ENCODE measurements around the gene NPAS2. TPM values are rescaled to one million over a fixed set of nuclear protein-coding genes. Genes with fewer than 3 reads are reported as not detected.
A peak's percentile ranks its signal among the peaks of the same experiment; 100 is the strongest.

NPAS2 gene
- total RNA-seq, 2 donors from 2014 or later = 1.1 to 1.6 TPM

DNA sequence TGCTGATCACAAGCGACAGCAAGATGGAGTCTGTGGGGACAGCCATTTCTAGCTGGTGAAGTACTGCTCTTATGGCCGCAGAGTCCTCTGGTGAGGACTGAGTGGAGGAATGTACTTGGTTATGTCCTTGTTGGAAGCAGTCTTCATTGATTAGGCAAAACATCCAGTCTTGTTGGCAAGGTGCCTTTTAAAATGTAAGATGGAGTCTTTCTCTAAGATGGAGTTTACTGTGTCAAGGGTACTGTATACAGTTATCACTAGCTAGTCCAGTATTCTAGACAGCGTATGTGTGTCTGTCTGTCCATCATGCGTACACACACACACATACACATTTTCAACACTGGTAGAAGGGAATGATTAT is 74.8 kb downstream of the NPAS2 start:
- 91 to 100% methylated on average over 4 of the region's 4 CpGs for WGBS, 2 experiments (ENCODE audit: insufficient coverage in 1 of 2, insufficient read length in 1 of 2)

DNA sequence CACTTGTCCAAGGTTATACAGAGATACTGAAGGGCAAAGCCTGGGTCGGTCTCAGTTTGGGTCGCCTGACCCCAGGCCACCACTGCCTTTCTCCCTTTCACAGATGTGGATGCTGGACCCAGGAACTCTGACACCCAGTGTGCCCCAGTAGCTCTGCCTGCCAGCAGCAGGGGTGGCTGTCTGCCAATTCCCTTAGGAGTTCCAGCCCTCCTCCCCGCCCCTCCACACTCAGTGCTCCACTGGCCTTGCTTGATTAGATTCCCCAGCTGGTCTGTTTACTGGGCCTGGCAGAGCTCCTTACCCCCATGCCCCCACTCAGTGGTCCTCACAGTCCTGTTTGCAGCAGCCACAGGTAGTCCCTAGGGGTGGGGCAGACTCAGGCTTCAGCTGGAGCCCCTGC is 75.5 kb downstream of the NPAS2 start:
- Mint-ChIP-seq H3K4me3 (no peak overlapping the region), H3K9me3 (no peaks in the 10 kb centered on the region), H3K36me3 (ENCODE audit: low read depth) (no peaks in the 10 kb centered on the region), H3K27me3 (ENCODE audit: insufficient read depth) (no peaks in the 10 kb centered on the region), H3K4me1 (peaks cover 12% of the 10 kb centered on the region), H3K27ac (peak overlapping the region; percentile 44)
- no peak overlapping the region for H3K27ac ChIP-seq (ENCODE audit: low read depth, low read length)
- H3K36me3 ChIP-seq (ENCODE audit: control insufficient read depth, insufficient read depth, low read length) = no peaks in the 10 kb centered on the region
- no peak overlapping the region for H3K4me3 ChIP-seq (ENCODE audit: low read length)
- H3K9ac ChIP-seq (ENCODE audit: extremely low read depth, low read length, poor library complexity, severe bottlenecking) = no peak overlapping the region
- no peaks in the 10 kb centered on the region for H3K9me3 ChIP-seq (ENCODE audit: control insufficient read depth, low read length)
- WGBS, 2 experiments (ENCODE audit: insufficient coverage in 1 of 2, insufficient read length in 1 of 2) = 91 to 93% methylated on average over 2 to 3 of the region's 3 CpGs
- no peaks in the 10 kb centered on the region for H3K4me1 ChIP-seq (ENCODE audit: control insufficient read depth, insufficient read depth, low read length)
- no peaks in the 10 kb centered on the region for H3K27me3 ChIP-seq (ENCODE audit: control insufficient read depth, insufficient read depth, low read length, poor library complexity, severe bottlenecking)
- DNase-seq = peak; percentile 32
- TF ChIP-seq, protein P1, sequence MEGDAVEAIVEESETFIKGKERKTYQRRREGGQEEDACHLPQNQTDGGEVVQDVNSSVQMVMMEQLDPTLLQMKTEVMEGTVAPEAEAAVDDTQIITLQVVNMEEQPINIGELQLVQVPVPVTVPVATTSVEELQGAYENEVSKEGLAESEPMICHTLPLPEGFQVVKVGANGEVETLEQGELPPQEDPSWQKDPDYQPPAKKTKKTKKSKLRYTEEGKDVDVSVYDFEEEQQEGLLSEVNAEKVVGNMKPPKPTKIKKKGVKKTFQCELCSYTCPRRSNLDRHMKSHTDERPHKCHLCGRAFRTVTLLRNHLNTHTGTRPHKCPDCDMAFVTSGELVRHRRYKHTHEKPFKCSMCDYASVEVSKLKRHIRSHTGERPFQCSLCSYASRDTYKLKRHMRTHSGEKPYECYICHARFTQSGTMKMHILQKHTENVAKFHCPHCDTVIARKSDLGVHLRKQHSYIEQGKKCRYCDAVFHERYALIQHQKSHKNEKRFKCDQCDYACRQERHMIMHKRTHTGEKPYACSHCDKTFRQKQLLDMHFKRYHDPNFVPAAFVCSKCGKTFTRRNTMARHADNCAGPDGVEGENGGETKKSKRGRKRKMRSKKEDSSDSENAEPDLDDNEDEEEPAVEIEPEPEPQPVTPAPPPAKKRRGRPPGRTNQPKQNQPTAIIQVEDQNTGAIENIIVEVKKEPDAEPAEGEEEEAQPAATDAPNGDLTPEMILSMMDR (conservative IDR thresholded peaks at IDR 0.05) = no peak

More for the DNA sequence above, 74.8 kb downstream of the NPAS2 start:
- peak; percentile 18 for DNase-seq
- Mint-ChIP-seq H3K4me3 (no peak overlapping the region), H3K27me3 (ENCODE audit: insufficient read depth) (no peaks in the 10 kb centered on the region), H3K27ac (no peak overlapping the region), H3K9me3 (no peaks in the 10 kb centered on the region), H3K4me1 (peaks cover 12% of the 10 kb centered on the region), H3K36me3 (ENCODE audit: low read depth) (no peaks in the 10 kb centered on the region)
- TF ChIP-seq, protein P1 (conservative IDR thresholded peaks at IDR 0.05) = no peak
- H3K27me3 ChIP-seq (ENCODE audit: control insufficient read depth, insufficient read depth, low read length, poor library complexity, severe bottlenecking) = no peaks in the 10 kb centered on the region
- no peak overlapping the region for H3K4me3 ChIP-seq (ENCODE audit: low read length)
- H3K27ac ChIP-seq (ENCODE audit: low read depth, low read length) = no peak overlapping the region
- H3K4me1 ChIP-seq (ENCODE audit: control insufficient read depth, insufficient read depth, low read length) = no peaks in the 10 kb centered on the region
- no peaks in the 10 kb centered on the region for H3K36me3 ChIP-seq (ENCODE audit: control insufficient read depth, insufficient read depth, low read length)
- no peaks in the 10 kb centered on the region for H3K9me3 ChIP-seq (ENCODE audit: control insufficient read depth, low read length)
- no peak overlapping the region for H3K9ac ChIP-seq (ENCODE audit: extremely low read depth, low read length, poor library complexity, severe bottlenecking)

DNA sequence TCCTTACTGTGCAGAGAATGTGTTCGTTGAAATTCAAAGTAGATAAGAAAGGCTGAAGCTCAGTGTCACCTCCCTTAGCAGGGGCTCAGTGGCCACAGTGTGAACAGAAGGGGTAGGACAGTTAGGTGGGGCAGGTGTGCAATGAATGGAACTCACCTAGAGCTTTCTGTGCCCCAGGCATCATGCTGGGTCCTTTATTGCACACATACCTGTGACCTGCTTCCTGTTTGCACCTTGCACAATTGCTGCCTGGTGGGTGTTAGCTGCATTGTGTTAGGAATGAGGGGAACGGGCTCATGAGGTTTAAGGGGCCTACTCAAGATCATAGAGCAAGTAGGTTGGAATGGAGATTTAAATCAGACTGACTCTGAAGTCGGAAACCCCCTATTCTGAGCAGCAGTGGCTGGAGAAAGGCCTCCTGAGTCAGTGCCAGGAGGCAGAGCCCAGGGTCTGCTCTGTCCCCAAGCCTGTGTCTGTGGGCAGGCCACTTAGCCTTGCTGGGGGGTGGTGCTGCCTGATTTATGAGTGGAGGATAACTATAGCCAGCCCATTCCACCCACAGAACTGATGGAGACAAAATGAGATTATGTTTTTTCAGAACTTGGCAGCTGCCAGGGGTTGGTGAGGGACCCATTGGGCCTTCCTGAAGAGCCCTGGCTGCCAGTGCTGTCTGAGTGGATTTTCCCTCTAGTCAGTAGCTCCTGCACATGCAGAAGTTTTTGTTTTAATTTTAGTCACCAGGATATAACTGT is 76.2 kb downstream of the NPAS2 start:
- TF ChIP-seq, protein P1 (conservative IDR thresholded peaks at IDR 0.05) = no peak
- H3K27ac ChIP-seq (ENCODE audit: low read depth, low read length) = no peak overlapping the region
- DNase-seq = peak; percentile 49
- H3K4me1 ChIP-seq (ENCODE audit: control insufficient read depth, insufficient read depth, low read length) = no peaks in the 10 kb centered on the region
- H3K4me3 ChIP-seq (ENCODE audit: low read length) = no peak overlapping the region
- H3K4me3 Mint-ChIP-seq = no peak overlapping the region
- H3K9me3 Mint-ChIP-seq = no peaks in the 10 kb centered on the region
- no peaks in the 10 kb centered on the region for H3K27me3 ChIP-seq (ENCODE audit: control insufficient read depth, insufficient read depth, low read length, poor library complexity, severe bottlenecking)
- no peak overlapping the region for H3K27ac Mint-ChIP-seq
- peaks cover 12% of the 10 kb centered on the region for H3K4me1 Mint-ChIP-seq
- no peak overlapping the region for H3K9ac ChIP-seq (ENCODE audit: extremely low read depth, low read length, poor library complexity, severe bottlenecking)
- no peaks in the 10 kb centered on the region for H3K36me3 Mint-ChIP-seq (ENCODE audit: low read depth)
- no peaks in the 10 kb centered on the region for H3K27me3 Mint-ChIP-seq (ENCODE audit: insufficient read depth)
- H3K9me3 ChIP-seq (ENCODE audit: control insufficient read depth, low read length) = no peaks in the 10 kb centered on the region
- 71 to 83% methylated on average over 2 to 3 of the region's 3 CpGs for WGBS, 2 experiments (ENCODE audit: insufficient coverage in 1 of 2, insufficient read length in 1 of 2)
- no peaks in the 10 kb centered on the region for H3K36me3 ChIP-seq (ENCODE audit: control insufficient read depth, insufficient read depth, low read length)
